A549 (cell line): ENCODE results near the gene ETNPPL. TPM values are rescaled to one million over a fixed set of nuclear protein-coding genes. Genes with fewer than 3 reads are reported as not detected.

Experiments used
- ATAC-seq, 2 experiments: fragments of 200-7000 bp in 1 of 2; fragments of >200 bp in 1 of 2; cut with Nextera tagmentation in 1 of 2; cut with Tn5 transposase in 1 of 2; 3 replicates each; pipeline versions ENCODE4 v1.8.0 to v1.9.1; 2018 to 2020; ENCODE audit warnings: mild to moderate bottlenecking in 1 of 2, moderate library complexity in 1 of 2
- CTCF ChIA-PET: fragments of 300-600 bp; sonication (Branson Sonifier 250); formaldehyde crosslinking; extraction: SDS; loops from one replicate; lab custom pipeline; 2021; ENCODE audit warnings: antibody characterized with exemption, inconsistent platforms; lab: Yijun Ruan, JAX
- POLR2A ChIA-PET: fragments of 350-600 bp; formaldehyde crosslinking; extraction: SDS; loops from one replicate; lab custom pipeline; 2021; ENCODE audit warnings: antibody characterized with exemption, inconsistent platforms; lab: Yijun Ruan, JAX
- DNase-seq, 2 experiments: peaks; one replicate each; pipeline versions ENCODE4 v3.0.0 to v3.0.0-alpha.2; 2011 to 2016; ENCODE audit warnings: low read depth in 1 of 2, low spot score in 1 of 2
- FAIRE-seq: peaks from 2 replicates; lab custom pipeline; 2011; peaks lifted over from hg19 to GRCh38; lab: Jason Lieb, UNC
- H3K27ac ChIP-seq, 2 experiments: fragments of >200 bp; sonication (Bioruptor Twin); formaldehyde crosslinking; 3 replicates each; pipeline ENCODE4 v1.5.1; 2016 to 2017
- H3K4me1 ChIP-seq: fragments of >200 bp; sonication (Bioruptor Twin); formaldehyde crosslinking; 3 replicates; pipeline ENCODE4 v1.6.1; 2016
- H3K4me2 ChIP-seq: fragments of >200 bp; sonication (Bioruptor Twin); formaldehyde crosslinking; 3 replicates; pipeline ENCODE4 v1.6.1; 2016
- H3K4me3 ChIP-seq: fragments of >200 bp; sonication (Bioruptor Twin); formaldehyde crosslinking; 3 replicates; pipeline ENCODE4 v1.5.1; 2016
- H3K9me3 ChIP-seq: fragments of >200 bp; sonication (Bioruptor Twin); formaldehyde crosslinking; 3 replicates; pipeline ENCODE4 v1.6.1; 2016
- BCL3 ChIP-seq: fragments of >200 bp; sonication (Bioruptor Twin); formaldehyde crosslinking; IDR thresholded peaks from 3 replicates; pipeline ENCODE4 v1.6.1; 2016
- BHLHE40 ChIP-seq: IDR thresholded peaks from 2 replicates; pipeline ENCODE4 v1.6.1; 2012; ENCODE audit warnings: low read depth, low read length, inconsistent platforms
- CBX8 ChIP-seq: fragments of 200-600 bp; sonication (generic); IDR thresholded peaks from 2 replicates; pipeline ENCODE4 v1.6.1; 2016
- CHD2 ChIP-seq: fragments of 150-350 bp; IDR thresholded peaks from 2 replicates; pipeline ENCODE4 v1.6.1; 2014; ENCODE audit warnings: low read length; ENCODE audit not compliant: partially characterized antibody
- CHD4 ChIP-seq: fragments of 200-600 bp; sonication (generic); IDR thresholded peaks from 2 replicates; pipeline ENCODE4 v1.6.1; 2016; ENCODE audit warnings: antibody characterized with exemption, mild to moderate bottlenecking, borderline replicate concordance
- CTCF ChIP-seq: fragments of >200 bp; sonication (Bioruptor Twin); formaldehyde crosslinking; IDR thresholded peaks from 3 replicates; pipeline ENCODE4 v1.5.1; 2016
- EP300 ChIP-seq, 2 experiments: fragments of >200 bp; sonication (Bioruptor Twin); formaldehyde crosslinking; IDR thresholded peaks; 2 replicates in 1 of 2; 3 replicates in 1 of 2; pipeline ENCODE4 v1.6.1; 2016 to 2017
- FOSB ChIP-seq: fragments of 250-450 bp; sonication (Bioruptor Pico); IDR thresholded peaks from 2 replicates; pipeline ENCODE4 v1.5.0; 2020; ENCODE audit warnings: mild to moderate bottlenecking, moderate library complexity
- HDAC2 ChIP-seq: fragments of 200-600 bp; sonication (generic); IDR thresholded peaks from 2 replicates; pipeline ENCODE4 v1.6.1; 2016
- HOXA7 ChIP-seq: fragments of 250-450 bp; sonication (Bioruptor Pico); IDR thresholded peaks from 2 replicates; pipeline ENCODE4 v1.5.0; 2020; ENCODE audit warnings: mild to moderate bottlenecking, moderate library complexity
- HOXB13 ChIP-seq: fragments of 250-450 bp; sonication (Bioruptor Pico); IDR thresholded peaks from 2 replicates; pipeline ENCODE4 v1.5.0; 2020; ENCODE audit warnings: low read depth, mild to moderate bottlenecking, moderate library complexity
- HOXB5 ChIP-seq: fragments of 250-450 bp; sonication (Bioruptor Pico); IDR thresholded peaks from 2 replicates; pipeline ENCODE4 v1.5.0; 2020; ENCODE audit warnings: mild to moderate bottlenecking, moderate library complexity
- JUN ChIP-seq, 2 experiments: fragments of >200 bp; sonication (Bioruptor Twin); formaldehyde crosslinking; IDR thresholded peaks; 2 replicates in 1 of 2; 3 replicates in 1 of 2; pipeline ENCODE4 v1.6.1; 2016 to 2017
- KDM5A ChIP-seq: fragments of 200-600 bp; sonication (generic); IDR thresholded peaks from 2 replicates; pipeline ENCODE4 v1.6.1; 2016; ENCODE audit warnings: antibody characterized with exemption, mild to moderate bottlenecking
- MAFK ChIP-seq: fragments of 450-650 bp; IDR thresholded peaks from 2 replicates; pipeline ENCODE4 v1.6.1; 2014; ENCODE audit not compliant: partially characterized antibody
- NFE2L2 ChIP-seq: fragments of 150-350 bp; conservative IDR thresholded peaks from 2 replicates; pipeline ENCODE4 v1.6.1; 2014; ENCODE audit warnings: low read length
- RARB ChIP-seq: fragments of 250-450 bp; sonication (Bioruptor Pico); IDR thresholded peaks from 2 replicates; pipeline ENCODE4 v1.8.0; 2021; ENCODE audit warnings: mild to moderate bottlenecking, moderate library complexity
- RFX5 ChIP-seq: fragments of 450-650 bp; IDR thresholded peaks from 2 replicates; pipeline ENCODE4 v1.7.1; 2014; ENCODE audit warnings: antibody characterized with exemption, mild to moderate bottlenecking, moderate library complexity
- RNF2 ChIP-seq: fragments of 200-600 bp; sonication (generic); IDR thresholded peaks from 2 replicates; pipeline ENCODE4 v1.6.1; 2016; ENCODE audit warnings: low read depth, mild to moderate bottlenecking, antibody characterized with exemption, moderate library complexity, borderline replicate concordance
- ZFP36 ChIP-seq: fragments of 450-650 bp; IDR thresholded peaks from 2 replicates; pipeline ENCODE4 v1.6.1; 2014; ENCODE audit warnings: borderline replicate concordance; ENCODE audit not compliant: partially characterized antibody
- ZSCAN20 ChIP-seq: fragments of 250-450 bp; sonication (Bioruptor Pico); IDR thresholded peaks from 2 replicates; pipeline ENCODE4 v1.8.0; 2022; ENCODE audit warnings: mild to moderate bottlenecking, moderate library complexity
- WGBS: methylation state at CpG from one replicate; pipeline ENCODE4 v1.1.6; 2017; ENCODE audit errors: missing lambda C conversion rate; 5-methylcytosine and 5-hydroxymethylcytosine counted together
- polyA plus RNA-seq, 4 experiments: library from polyadenylated mRNA; depleted of rRNA in 3 of 4; stranded (reverse); fragments of >200 nt; fragmentation: RNase III in 1 of 4; extraction: RNeasy Plus Mini Kit Qiagen cat#74134 plus additional on column Dnase treatment in 1 of 4; gene quantifications; 2 replicates in 3 of 4; 3 replicates in 1 of 4; pipeline ENCODE4 v1.2.3, GENCODE V29; 2011 to 2017

Gene ETNPPL
- polyA plus RNA-seq, 2 of the 4 experiments (the other 2 are of a cell fraction): not detected

GRCh38 chr4:108795733-108796132 lies 32.9 kb upstream of the ETNPPL start:
- Histone ChIP-seq H3K4me3 (no peak overlapping the region), H3K27ac (no peak overlapping the region), H3K4me2 (no peak overlapping the region), H3K9me3 (no peaks in the 10 kb centered on the region), H3K4me1 (no peaks in the 10 kb centered on the region)
- FAIRE-seq (no peak), ATAC-seq (no peak), DNase-seq (no peak)
- CTCF ChIA-PET: no interaction called here
- TF ChIP-seq FOSB (CRISPR knock-in tag): no peak
- TF ChIP-seq ZSCAN20 (CRISPR knock-in tag): no peak
- TF ChIP-seq JUN (IDR thresholded peaks at IDR 0.05): no peak
- TF ChIP-seq RNF2: no peak
- TF ChIP-seq BHLHE40: no peak
- TF ChIP-seq BCL3: no peak
- no peak for TF ChIP-seq KDM5A
- no peak for TF ChIP-seq ZFP36
- TF ChIP-seq HOXB13 (CRISPR knock-in tag): no peak
- TF ChIP-seq CHD2: no peak
- TF ChIP-seq RARB (CRISPR knock-in tag): no peak
- POLR2A ChIA-PET: no interaction called here

- WGBS: 28% methylated on average over 1 of the region's 1 CpG
- H3K4me1 ChIP-seq: no peaks in the 10 kb centered on the region
- H3K4me3 ChIP-seq: no peak overlapping the region
- POLR2A ChIA-PET: interaction anchor here (0.6 kb wide), 1 partner anchor 144 kb away, joined by 3 read pairs; no protein-coding TSS in a partner anchor
- FAIRE-seq: no peak
- CTCF ChIA-PET: interaction anchor here (0.5 to 1.2 kb wide), 2 partner anchors 11 to 593 kb away, joined by 3 read pairs; no protein-coding TSS in a partner anchor
- TF ChIP-seq EP300 (IDR thresholded peaks at IDR 0.05) (no peak), RFX5 (no peak), HOXB5 (no peak), ZFP36 (no peak), HDAC2 (no peak), CHD4 (no peak), CBX8 (no peak), MAFK (no peak), NFE2L2 (no peak), HOXA7 (no peak)
- H3K27ac ChIP-seq: no peak overlapping the region
- no peak for ATAC-seq
- no peaks in the 10 kb centered on the region for H3K9me3 ChIP-seq
- DNase-seq: no peak
- H3K4me2 ChIP-seq: no peak overlapping the region
Observed at GRCh38 chr4:108794136-108794535, 31.3 kb upstream of the ETNPPL start.

GRCh38 chr4:108793415-108793814 lies 30.6 kb upstream of the ETNPPL start:
- Histone ChIP-seq H3K4me3 (no peak overlapping the region), H3K27ac (no peak overlapping the region), H3K4me2 (no peak overlapping the region), H3K4me1 (no peaks in the 10 kb centered on the region), H3K9me3 (no peaks in the 10 kb centered on the region)
- DNase-seq: no peak
- POLR2A ChIA-PET: no interaction called here
- ATAC-seq: no peak
- peak; percentile 64 for TF ChIP-seq MAFK
- no peak for TF ChIP-seq CTCF
- WGBS: 8% methylated on average over 1 of the region's 1 CpG
- CTCF ChIA-PET: interaction anchor here (1.2 kb wide), 1 partner anchor 10 kb away, joined by 3 read pairs; no protein-coding TSS in a partner anchor
- FAIRE-seq: no peak
